PC-3 (cell line): Measurements from ENCODE around the gene FOXO1.

Source experiments
- EZH2 ChIP-seq: fragments of 300-600 bp; sonication (generic); IDR thresholded peaks from one replicate; pipeline ENCODE4 v1.6.1; 2017; ENCODE audit warnings: antibody characterized with exemption, mild to moderate bottlenecking, low read length; ENCODE audit not compliant: unreplicated experiment
- TF ChIP-seq, protein P1 (sequence below): fragments of 300-600 bp; sonication (generic); conservative IDR thresholded peaks from 2 replicates; pipeline ENCODE4 v1.5.1; 2017; ENCODE audit warnings: antibody characterized with exemption, low read depth, mild to moderate bottlenecking, low read length

DNA sequence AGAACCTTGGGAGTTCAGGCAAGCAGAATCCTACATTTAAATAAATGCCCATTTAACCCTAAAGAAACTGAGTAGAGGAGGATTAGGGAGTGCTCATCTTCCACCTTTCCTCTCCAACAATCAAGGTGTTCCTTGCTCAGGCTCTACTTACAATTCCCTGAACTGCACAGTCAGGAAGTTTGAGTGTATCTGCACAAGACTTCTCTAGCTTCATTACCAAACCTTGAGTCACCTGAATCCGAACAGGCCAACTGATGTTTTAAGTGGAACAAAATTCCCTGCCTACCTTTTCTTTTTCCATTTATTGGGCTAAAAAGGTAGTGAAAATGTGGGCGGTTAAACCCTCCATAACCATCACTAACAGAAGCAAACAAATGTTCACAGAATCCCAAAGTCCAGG, 78.3 kb downstream of the FOXO1 start:
- TF ChIP-seq, protein P1, sequence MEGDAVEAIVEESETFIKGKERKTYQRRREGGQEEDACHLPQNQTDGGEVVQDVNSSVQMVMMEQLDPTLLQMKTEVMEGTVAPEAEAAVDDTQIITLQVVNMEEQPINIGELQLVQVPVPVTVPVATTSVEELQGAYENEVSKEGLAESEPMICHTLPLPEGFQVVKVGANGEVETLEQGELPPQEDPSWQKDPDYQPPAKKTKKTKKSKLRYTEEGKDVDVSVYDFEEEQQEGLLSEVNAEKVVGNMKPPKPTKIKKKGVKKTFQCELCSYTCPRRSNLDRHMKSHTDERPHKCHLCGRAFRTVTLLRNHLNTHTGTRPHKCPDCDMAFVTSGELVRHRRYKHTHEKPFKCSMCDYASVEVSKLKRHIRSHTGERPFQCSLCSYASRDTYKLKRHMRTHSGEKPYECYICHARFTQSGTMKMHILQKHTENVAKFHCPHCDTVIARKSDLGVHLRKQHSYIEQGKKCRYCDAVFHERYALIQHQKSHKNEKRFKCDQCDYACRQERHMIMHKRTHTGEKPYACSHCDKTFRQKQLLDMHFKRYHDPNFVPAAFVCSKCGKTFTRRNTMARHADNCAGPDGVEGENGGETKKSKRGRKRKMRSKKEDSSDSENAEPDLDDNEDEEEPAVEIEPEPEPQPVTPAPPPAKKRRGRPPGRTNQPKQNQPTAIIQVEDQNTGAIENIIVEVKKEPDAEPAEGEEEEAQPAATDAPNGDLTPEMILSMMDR = no peak
- no peak for TF ChIP-seq EZH2
